CD4-positive, alpha-beta T cell treated with Interleukin-17A for 4 hours (primary cell): ENCODE results near the gene CCDC85A.

Source experiments
- DNase-seq: peaks from one replicate; pipeline ENCODE4 v3.0.0-alpha.2; 2020; ENCODE audit warnings: mixed read lengths

CCDC85A gene

DNA sequence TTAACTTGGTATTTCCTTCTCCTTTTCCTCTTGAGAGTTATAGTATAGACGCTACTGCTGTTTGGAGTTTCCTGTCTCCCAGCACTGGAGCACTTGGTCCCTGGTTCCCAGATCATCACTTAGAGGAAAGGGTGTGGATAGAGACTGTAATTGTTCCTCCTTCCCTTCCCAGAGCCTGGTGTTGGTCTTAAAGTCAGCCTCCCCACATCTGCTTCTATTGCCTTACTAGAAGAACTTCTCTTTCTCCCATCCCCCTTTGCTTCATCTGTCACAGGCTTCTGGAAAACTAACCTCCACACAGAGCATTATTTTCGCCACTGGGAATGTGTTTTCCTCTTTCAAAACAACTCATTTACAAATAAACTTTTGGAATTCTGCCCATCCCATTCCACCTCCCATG is 131.0 kb downstream of the CCDC85A start:
- DNase-seq: no peak

DNA sequence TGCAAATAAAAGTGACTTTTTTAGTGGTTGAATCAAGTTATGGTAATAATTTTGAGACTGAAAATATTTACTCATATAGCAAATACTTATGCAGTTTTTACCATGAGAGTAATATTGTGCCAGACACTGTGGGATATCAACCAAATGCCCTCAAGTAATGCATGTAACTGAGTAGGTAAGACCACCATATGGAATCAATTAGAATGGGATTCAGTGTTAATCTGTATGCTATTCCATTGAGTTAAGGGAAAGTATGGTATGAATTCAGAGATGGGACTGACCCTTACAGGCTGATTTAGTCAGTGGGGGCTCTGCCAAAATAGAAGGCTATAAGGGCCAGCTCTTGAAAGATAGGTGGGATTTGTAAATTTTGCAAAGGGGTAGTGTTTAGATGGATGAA is 131.6 kb downstream of the CCDC85A start:
- no peak for DNase-seq

DNA sequence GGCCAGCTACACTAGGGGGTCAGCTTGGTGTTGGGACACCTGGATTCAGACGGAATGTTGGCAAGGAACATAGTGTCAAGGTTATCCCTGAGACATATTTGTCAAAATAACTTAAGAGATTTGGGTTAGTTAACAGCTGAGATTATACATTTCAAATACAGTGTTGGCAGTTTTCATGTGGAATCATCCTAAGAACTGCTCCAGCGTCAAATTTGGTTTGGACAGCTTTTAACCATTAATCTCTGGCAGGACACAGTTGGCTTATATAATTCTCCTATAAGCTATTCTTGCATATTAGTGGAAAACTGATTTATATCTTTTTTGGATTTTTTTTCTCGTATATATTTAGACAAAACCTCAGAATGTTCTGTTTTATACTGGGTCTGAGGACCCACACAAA is 132.2 kb downstream of the CCDC85A start:
- DNase-seq: no peak

DNA sequence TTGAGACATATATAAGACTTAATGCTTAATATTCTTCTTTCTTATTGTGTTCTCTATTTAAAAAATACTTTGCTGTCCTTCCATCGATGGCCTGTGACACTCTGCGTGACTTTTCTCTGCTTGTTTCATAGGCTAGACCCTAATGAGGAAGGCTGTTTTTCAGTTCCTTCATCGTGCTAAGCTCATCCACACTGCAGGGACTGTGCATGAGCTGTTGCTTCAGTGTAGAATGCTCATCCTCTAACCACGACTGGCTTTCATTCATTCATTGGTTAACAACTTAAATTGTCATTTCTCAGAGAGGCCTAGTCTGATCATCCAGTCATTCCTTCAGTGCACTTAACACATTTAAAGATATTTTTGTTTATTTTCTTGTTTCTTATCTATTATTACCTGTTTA is 134.4 kb downstream of the CCDC85A start:
- no peak for DNase-seq

DNA sequence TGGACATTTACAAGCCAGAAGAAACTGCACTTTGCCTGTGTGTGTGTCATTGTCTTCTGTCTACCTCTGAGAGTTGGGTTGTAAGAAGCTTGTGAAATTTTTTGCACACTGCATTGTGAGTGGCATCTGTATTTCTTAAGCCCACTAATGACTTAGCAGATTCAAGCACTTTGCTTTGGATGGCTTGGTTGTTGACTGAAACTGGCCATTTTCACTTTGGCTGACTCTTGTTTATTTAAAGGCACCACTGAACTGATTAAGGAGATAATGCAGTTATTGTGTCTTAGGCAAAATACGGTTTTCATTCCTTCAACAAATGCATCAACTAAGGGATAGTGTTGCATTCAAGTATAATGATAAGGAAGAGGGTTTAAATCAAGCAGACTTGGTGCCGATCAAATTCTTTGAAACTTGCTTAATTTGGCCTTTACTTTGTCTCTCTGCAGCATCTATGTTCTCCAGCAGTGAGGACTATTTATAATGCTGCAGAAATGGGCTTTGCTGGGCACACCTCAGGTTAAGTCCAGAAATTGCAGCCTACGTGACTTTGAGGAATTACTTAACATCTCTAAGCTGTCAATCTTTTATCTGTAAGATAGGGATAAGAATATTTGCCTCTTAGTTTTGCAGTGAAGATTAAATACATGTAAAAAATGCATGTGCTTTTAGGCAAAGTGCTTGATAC is 142.0 kb downstream of the CCDC85A start:
- no peak for DNase-seq

DNA sequence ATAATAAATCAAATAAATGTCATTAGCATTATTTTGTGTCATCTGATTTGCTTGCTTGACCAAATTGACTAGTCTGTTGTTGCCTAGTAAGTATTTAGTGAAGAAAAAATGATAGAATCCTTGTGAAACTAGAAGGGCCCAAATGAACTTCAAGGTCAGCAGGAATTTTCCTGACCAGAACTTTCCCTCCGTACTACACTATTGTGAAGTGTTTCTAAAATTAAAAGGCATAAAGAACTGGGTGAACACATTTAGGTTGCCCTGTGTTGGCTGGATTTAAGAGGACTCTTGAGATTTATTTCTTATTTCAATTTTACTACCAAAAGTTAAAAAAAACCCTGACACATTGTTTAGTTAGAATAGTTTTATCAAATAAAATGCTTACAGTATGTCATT is 142.6 kb downstream of the CCDC85A start:
- no peak for DNase-seq

DNA sequence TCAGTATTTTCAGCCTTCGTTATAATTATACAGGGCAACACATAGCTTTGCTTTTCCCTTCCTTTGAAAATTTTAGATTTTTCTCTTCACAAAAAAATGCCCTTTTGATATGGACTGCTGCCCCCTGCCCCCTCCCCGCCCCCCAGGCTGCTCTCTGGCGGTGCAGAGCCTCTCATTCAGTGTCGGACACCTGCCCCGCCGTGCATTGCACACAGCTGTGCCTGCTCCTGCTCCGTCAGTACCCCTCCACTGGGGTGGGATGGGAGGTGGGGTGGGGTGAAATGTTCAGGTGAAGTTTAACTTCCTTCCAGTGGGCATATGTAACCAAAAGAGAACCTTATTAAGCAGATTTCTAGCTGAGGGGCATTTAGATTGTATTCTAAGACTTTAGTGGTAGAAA is 148.0 kb downstream of the CCDC85A start:
- DNase-seq: no peak

DNA sequence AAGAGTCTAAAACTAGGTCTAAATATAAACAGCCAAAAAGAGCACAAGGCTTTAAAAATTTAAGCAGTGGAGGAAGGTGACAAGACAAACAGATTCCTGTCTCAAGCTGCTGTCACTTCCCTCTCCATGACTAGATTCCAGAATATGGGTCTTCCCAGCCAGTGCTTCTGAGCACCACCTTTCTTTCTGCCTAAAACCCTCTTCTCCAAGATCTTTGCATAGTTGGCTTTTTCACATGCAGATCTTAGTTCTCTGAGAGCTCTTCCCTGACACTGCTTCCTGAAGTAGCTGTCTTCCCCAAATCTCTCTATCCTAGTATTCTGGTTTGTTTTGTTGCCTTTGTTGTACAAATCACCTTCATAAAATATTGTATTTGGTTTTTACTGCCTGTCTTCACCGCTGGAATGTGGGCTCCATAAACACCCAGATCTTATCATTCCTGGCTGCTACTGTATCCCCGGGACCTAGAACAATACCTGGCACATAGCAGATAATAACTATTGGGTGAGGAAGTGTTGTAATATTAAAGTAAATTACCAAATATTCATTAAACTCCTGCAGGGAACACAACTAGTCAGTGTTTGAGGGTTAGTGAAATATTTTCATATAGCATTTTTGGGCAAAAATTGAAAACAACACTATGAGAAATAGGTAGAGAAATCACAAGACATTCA is 150.2 kb downstream of the CCDC85A start:
- no peak for DNase-seq

DNA sequence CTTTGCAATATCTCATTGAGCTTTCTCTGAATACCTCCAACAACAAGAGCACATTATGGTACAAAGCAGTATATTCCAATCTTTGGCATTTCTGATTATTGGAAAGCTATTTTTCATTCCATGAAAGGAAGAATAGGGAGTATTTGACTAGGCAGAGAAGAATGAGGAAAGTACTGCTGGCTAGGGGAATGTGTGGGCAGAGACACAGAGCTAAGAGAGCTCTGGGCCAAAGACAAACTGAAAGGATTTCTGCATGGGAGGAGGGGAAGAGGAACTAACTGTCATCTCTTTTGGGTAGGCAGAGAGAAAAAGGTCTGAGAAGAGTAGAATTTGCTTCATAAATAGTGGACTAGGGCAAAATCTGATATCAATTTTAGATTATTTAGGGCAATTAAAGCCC is 150.8 kb downstream of the CCDC85A start:
- DNase-seq: no peak

DNA sequence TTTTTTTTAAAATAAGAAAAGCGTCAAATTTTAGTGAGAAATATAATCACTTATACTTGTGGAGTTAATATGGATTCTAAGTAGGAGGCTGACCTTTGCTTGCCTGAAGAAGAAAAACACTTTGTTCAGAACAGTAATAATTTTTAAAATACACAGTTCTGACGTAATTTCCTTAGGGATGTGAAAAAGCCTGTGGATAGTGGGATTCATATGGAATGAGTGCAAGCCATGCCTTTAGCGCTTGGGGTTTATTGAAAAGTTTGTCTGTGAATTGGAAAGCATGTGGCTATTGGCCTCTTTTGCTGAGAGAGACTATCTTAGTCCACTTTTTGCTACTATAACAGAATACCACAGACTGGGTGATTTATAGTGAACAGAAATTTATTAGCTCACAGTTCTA is 151.3 kb downstream of the CCDC85A start:
- DNase-seq: no peak

DNA sequence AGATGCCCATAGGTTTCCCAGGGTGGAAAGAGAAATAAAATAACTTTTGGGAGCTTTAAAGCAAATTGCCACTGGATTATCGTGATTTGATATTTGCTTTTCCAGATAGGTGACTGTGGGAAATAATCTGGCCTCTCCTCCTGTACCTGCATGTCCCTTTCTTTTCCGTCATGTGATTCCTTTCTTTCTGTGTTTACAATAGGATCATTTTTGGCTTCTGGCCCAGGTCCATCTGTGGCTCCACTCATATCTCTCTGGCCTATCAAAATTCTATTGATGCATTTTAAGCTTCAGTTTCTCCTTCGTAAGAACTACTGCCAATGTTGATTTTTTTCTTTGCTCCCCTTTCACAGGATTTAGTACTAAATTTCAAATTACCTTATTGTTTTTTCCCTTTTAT is 153.6 kb downstream of the CCDC85A start:
- no peak for DNase-seq

DNA sequence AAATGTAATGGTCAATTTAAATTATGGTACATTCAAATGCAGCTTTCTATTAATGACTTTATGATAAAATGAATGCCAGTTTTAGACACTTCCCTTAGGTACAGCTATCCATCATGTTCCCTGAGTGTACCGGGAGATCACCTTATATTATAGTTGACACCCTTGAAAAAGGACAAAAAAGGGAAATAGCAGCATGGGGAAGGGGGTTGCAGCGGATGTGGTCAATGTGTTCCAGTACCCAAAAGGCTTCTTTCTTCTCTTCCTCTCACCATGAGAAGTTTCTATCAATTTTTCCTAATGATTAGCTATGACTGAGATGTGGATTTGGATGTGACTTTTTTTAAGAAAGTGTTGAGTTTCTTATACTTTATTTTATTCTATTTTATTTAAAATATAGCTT is 154.4 kb downstream of the CCDC85A start:
- no peak for DNase-seq

DNA sequence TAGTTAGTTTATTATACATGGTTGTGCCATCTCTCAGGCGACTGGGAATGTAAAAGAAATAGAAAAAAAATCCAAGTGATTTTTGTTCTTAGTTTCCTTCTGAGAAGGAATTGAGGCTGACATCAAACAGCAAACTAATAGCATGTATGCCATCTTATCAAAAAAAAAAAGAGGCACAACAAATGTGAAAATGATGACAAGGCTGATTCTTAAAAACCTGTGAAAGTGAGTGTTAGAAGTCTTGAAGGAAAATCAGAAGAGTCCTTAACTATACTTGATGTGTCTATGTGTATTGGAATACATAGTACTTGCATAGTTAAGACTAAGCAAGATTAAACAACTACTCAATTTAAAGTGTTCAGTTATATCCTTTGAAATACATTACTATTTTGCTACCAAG is 161.0 kb downstream of the CCDC85A start:
- no peak for DNase-seq

DNA sequence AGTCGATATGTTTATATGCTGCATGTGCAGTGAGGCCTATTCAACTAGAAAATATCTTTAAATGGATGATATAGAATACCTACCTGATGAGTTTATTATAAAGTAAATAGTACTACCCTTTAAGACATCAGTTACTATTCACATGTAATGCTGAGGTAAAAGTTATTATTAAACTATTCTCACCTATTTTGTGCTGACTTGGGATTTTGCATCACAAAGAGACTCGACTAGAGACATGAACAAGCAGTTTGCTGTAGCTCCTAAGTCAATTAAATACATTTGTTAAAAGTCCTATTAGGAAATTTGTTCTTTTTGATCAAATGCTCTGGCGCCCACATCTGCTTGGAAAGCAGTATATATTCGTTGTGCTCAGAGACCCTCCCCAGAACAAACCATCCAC is 164.1 kb downstream of the CCDC85A start:
- DNase-seq: no peak

DNA sequence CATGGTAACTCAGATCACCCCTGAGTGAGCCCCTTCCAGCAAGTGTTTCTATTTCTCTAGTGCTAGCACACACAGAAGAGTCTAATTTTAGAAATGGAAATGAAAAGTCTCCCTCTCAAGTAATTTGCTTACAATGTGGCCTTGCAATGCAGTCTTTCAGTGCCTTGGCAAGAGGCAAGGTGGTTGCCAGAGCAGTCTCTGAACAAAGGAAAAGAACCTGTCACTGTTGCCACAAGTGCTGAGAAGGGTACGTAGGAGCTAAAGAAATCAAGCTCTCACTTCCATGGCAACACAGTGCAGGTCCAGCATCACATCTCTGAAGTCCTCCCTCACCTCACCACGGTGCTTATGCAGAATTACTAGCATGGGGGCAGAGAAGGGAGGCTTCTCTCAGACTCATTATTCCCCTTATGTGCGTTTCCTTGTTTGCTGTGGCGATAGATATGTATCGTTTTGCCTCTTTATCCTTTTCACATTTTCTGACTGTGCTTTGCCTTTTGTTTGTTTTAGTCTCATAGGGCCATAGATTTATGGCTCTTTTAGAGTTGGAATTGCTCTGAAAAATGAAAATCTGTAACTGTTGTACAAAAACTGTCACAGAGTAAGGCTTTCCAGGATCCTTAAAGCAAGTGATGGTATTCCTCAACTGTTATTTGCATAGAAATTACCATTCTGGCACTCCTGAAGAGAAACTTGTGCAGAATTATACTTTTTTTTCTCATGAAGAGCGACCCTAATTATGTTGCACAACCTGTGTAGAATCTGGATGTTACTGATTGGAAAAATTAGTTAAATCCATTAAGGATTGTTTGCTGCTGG is 164.8 kb downstream of the CCDC85A start:
- DNase-seq: no peak

DNA sequence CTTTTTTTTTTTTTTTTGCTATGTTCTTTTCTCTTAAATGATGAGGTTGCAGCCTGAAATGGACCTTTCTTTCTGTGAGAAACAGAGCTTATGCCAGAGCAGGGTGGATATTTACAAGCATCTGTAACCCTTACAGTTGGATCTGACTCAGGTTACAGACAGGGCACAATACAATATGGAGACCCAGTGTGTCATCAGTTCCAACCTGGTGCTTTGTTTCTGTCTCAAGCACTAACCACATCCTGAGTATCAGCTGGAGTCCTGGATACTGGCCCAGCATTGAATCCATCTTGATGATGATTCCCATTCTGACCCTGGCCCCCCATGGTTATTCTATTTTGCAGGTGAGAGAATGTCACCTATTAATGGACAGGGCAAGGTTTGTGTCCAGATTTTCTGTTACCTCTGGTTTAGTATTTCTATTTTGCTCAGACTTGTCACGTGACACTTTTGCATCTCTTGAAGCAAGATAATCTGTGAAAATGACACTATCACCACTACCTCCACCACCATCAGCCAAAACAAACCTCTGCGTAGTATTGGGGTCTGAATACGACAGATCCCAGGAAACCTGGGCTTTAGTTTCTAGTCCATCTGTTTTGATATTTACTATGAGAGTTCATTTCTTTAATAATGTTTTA is 174.0 kb downstream of the CCDC85A start:
- DNase-seq: no peak

DNA sequence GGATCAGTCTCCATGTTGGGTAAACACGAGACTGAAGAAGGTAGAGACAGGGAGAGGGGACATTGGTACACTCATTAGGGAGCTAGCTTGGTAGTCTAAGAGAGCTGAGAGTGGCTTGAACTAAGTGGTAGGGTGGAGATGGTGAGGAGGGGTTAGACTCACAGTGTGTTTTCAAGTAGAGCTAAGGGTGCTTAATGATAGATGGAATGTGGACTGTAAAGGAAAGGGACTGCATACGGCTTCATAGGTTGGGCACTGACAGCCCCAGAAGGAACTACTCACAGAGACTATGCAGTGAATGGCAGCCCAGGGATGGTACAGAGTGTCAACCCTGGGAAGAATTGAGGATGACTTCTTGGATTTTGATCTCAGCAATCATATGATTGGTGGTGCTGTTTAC is 178.1 kb downstream of the CCDC85A start:
- DNase-seq: no peak

DNA sequence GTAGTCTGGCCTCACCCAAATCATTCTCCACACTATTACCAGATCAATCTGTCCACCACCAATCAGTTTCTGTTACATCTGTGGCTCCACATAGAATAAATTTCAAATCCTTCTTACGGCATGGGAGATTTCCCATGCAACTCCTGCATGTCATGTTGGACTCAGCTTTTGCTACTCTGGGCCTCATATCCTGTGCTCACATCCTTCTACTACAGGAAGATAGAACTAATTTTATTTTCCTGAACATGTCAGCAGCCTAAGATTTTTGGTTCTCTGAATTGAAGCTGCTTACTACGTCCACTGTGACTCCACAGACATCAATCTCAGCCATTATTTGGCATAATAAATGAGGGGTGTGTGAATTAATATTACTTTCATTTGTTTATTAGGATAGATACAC is 181.1 kb downstream of the CCDC85A start:
- DNase-seq: no peak

DNA sequence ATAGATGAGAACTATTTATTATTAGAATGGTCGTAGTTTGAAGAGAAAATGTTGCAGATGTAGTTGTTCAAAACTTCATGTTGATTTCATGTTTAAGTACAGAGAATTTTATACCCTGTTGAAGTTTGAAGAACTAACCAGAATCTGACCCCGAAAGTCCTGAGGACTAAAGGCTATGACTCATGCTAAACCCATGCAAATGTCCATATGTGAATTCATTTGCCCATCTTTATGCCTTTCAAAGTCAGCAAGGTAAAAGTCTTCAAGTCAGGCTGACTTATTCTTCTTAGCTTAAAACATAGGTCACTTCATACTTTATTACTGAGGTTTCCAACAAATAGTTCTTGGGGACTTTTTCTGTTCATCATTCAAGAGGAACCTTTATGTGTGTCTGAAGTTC is 185.5 kb downstream of the CCDC85A start:
- DNase-seq: no peak

DNA sequence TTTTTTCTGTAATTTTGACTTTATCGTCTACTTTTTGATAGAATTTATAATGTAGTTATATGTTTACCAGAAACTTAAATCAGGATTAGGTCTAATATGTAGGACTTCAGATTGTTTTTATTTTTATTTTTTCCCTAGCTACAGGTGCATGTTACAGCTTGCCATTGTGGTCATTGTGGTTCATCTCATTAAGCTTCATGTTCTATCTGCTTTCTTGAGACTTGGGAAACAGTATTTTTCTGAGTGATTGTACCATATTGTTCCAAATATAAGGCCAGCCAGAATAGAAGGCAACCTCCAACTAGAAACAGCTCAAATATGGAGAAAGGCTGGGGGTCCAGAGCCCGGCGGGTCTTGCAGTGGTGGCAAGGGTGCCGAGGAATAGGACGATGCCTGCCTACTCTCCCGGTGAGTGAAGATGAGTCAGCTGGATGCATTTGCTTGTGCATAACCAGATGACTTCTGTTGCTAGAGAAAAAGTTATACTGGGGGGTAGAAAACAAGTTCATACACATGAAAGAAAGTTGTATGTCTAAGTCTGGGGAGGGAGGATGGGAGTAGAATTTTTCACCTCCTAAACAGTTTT is 188.4 kb downstream of the CCDC85A start:
- no peak for DNase-seq

DNA sequence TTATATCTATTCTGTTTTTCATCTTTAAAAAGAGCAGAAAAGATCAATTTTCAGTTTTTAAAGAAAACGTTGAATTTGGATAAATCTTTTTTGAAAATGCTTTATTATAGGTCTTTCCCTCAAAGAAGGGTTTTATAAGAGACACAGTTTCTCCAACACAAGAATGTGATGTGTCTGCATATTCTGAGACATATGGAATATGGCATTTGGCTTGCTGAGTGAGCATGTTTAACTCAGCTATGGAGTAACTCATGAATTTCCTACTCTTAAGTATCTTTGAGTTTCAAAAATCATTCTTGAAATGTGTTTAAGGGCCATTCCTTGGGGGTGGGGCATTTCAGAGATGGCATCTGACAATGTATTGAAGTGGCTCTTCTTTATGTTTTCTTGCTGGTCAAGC is 191.5 kb downstream of the CCDC85A start:
- no peak for DNase-seq

DNA sequence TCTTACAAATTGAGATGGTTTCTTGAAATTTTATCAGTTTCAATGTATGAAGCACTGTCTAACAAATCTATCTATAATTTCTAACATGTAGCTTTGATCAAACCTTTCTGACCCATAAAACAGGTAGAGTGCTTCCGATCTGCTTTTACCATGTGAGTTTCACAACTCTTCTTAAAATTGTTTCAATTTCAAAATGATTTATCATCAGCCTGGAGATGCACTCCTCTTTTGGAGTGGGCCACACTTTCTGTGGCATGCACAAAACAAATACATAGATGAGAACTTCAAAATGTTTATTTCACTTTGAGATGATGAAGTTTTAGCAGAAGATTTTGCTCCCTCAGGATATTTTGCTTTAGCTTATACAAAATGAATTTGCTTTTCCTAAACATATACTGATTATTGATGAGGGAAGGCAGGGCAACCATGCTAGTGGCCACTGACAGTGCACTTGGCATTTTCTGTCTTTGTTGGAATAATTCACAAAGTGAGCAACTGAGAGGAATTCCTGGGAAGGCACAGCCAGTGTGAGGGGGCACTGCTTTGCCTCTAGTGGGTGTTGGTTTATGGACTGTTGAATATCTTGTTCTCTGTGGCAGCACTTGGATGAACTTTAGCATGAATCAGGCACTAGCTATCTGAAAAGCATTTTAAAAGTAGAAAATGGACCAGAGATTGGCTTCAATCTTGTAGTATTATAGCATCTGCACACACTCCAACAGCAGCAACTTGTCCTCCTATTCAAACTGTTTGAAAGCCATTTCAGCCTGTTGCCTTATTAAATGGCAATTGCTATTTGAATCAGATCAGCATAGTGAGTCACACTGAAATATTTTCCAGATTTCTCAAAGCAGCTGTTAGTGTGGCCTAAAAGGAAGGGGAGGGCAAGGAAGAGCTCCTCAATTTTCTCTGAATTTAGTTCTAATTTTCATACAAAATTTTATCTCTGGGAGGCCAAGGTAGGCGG is 193.2 kb downstream of the CCDC85A start:
- no peak for DNase-seq
